Endodermal cell (in vitro differentiated cells): ENCODE data around the gene PEX13. TPM values are rescaled to one million over a fixed set of nuclear protein-coding genes. Genes with fewer than 3 reads are reported as not detected.

ENCODE experiments used
- DNase-seq: peaks from one replicate; pipeline ENCODE4 v3.0.0-alpha.2; 2017
- H3K27ac ChIP-seq: 2 replicates; pipeline ENCODE4 v1.5.1; 2013; ENCODE audit warnings: mild to moderate bottlenecking, low read depth, low read length, moderate library complexity
- H3K27me3 ChIP-seq: 2 replicates; pipeline ENCODE4 v1.6.1; 2013; ENCODE audit warnings: mild to moderate bottlenecking, low read length, moderate library complexity; ENCODE audit not compliant: insufficient read depth, control insufficient read depth, poor library complexity, severe bottlenecking
- H3K36me3 ChIP-seq: 2 replicates; pipeline ENCODE4 v1.7.0; 2013; ENCODE audit warnings: mild to moderate bottlenecking, low read length, moderate library complexity; ENCODE audit not compliant: control insufficient read depth, insufficient read depth
- H3K4me1 ChIP-seq: one replicate; pipeline ENCODE4 v1.7.0; 2013; ENCODE audit warnings: low read length; ENCODE audit not compliant: control insufficient read depth, insufficient read depth
- H3K4me3 ChIP-seq: 2 replicates; pipeline ENCODE4 v1.5.1; 2013; ENCODE audit warnings: mild to moderate bottlenecking, low read length, moderate library complexity
- H3K9ac ChIP-seq: 2 replicates; pipeline ENCODE4 v1.6.1; 2013; ENCODE audit warnings: mild to moderate bottlenecking, low read length, moderate library complexity; ENCODE audit not compliant: poor library complexity, severe bottlenecking; ENCODE audit errors: extremely low read depth
- H3K9me3 ChIP-seq: 2 replicates; pipeline ENCODE4 v1.6.1; 2013; ENCODE audit warnings: mild to moderate bottlenecking, low read length, moderate library complexity; ENCODE audit not compliant: control insufficient read depth
- H3K27ac Mint-ChIP-seq: 2 replicates; pipeline ENCODE4 v1.8.0; 2020; ENCODE audit warnings: mixed read lengths
- H3K27me3 Mint-ChIP-seq: 2 replicates; pipeline ENCODE4 v1.8.0; 2021; ENCODE audit warnings: mild to moderate bottlenecking, mixed read lengths; ENCODE audit not compliant: insufficient read depth
- H3K36me3 Mint-ChIP-seq: 2 replicates; pipeline ENCODE4 v1.8.0; 2020; ENCODE audit warnings: low read depth, mixed read lengths
- H3K4me1 Mint-ChIP-seq: 2 replicates; pipeline ENCODE4 v1.8.0; 2020; ENCODE audit warnings: mixed read lengths
- H3K4me3 Mint-ChIP-seq: 2 replicates; pipeline ENCODE4 v1.8.0; 2020; ENCODE audit warnings: mild to moderate bottlenecking, moderate library complexity, mixed read lengths
- H3K9me3 Mint-ChIP-seq: 2 replicates; pipeline ENCODE4 v1.8.0; 2020; ENCODE audit warnings: mild to moderate bottlenecking, mixed read lengths
- WGBS, 2 experiments: methylation state at CpG; one replicate each; pipeline versions ENCODE4 v1.1.5 to v1.1.7; 2013; ENCODE audit warnings: missing lambda C conversion rate in 2 of 2, mixed read lengths in 1 of 2; ENCODE audit not compliant: insufficient coverage in 1 of 2, insufficient read length in 1 of 2; 5-methylcytosine and 5-hydroxymethylcytosine counted together
- total RNA-seq, 2 donors: library from RNA; stranded (reverse); fragmentation: NEBNext Ultra II Directional in 1 of 2; extraction: Animal tissue kit (Norgen Biotek cat#: 25700) in 1 of 2; gene quantifications; 2 replicates in 1 of 2; 3 replicates in 1 of 2; pipeline ENCODE4 v1.2.1, GENCODE V29; 2021
- TF ChIP-seq, protein P1 (sequence below): fragments of 200-600 bp; sonication (generic); conservative IDR thresholded peaks from 2 replicates; pipeline ENCODE4 v1.5.0; 2021; ENCODE audit warnings: antibody characterized with exemption, mild to moderate bottlenecking

PEX13 gene
- total RNA-seq, 2 donors from 2014 or later = 24.3 to 25.9 TPM

DNA sequence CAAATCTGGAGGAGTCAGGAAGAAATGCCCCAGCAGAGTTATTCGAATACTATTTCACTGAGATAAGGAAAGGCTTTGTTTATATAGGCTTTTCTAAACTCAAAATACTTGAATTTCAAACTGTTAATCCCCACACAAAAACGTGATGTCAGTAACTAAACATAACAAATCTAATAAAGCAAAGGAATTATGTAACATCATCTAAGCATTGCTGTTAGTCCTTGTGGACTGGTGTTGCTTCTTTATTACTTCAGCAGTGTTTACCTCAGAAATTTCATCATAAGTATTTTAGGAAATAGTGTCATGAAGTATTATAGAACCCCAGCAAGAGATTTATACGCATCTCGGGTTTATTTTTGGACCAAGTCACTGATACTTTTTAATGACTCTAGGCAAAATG is 28.5 kb downstream of the PEX13 start:
- 89 to 100% methylated on average over 2 to 4 of the region's 4 CpGs for WGBS, 2 experiments

DNA sequence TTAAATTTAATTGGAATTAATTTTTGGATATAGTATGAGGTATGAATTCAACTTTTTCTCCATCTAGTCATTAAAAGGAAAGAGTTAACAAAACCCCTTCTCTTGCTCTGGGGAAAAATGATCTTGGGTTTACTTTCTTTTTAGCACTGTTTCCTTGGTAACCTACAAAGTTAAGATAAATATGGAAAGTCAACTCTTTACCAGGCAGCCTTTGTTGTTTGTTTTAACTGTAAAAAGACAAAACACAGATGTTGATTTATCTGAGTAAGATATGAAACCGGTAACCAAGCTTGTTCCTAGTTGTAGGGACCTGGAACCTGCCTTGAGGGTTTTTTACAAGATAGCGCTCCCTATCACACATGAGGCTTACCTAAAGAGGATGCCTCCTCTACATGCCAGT is 38.0 kb downstream of the PEX13 start:
- H3K4me1 ChIP-seq = no peaks in the 10 kb centered on the region

More for the DNA sequence above, 28.5 kb downstream of the PEX13 start:
- H3K9me3 ChIP-seq = no peaks in the 10 kb centered on the region
- H3K4me1 ChIP-seq = peaks cover 2% of the 10 kb centered on the region
- no peaks in the 10 kb centered on the region for H3K9me3 Mint-ChIP-seq
- peaks cover 6% of the 10 kb centered on the region for H3K4me1 Mint-ChIP-seq
- no peaks in the 10 kb centered on the region for H3K27me3 Mint-ChIP-seq
- DNase-seq = no peak
- H3K36me3 Mint-ChIP-seq = peaks cover 37% of the 10 kb centered on the region
- H3K27me3 ChIP-seq = no peaks in the 10 kb centered on the region
- no peak overlapping the region for H3K4me3 Mint-ChIP-seq
- no peak overlapping the region for H3K27ac Mint-ChIP-seq
- no peak overlapping the region for H3K4me3 ChIP-seq
- no peak overlapping the region for H3K9ac ChIP-seq
- H3K27ac ChIP-seq = no peak overlapping the region
- H3K36me3 ChIP-seq = peaks cover 73% of the 10 kb centered on the region
- TF ChIP-seq, protein P1, sequence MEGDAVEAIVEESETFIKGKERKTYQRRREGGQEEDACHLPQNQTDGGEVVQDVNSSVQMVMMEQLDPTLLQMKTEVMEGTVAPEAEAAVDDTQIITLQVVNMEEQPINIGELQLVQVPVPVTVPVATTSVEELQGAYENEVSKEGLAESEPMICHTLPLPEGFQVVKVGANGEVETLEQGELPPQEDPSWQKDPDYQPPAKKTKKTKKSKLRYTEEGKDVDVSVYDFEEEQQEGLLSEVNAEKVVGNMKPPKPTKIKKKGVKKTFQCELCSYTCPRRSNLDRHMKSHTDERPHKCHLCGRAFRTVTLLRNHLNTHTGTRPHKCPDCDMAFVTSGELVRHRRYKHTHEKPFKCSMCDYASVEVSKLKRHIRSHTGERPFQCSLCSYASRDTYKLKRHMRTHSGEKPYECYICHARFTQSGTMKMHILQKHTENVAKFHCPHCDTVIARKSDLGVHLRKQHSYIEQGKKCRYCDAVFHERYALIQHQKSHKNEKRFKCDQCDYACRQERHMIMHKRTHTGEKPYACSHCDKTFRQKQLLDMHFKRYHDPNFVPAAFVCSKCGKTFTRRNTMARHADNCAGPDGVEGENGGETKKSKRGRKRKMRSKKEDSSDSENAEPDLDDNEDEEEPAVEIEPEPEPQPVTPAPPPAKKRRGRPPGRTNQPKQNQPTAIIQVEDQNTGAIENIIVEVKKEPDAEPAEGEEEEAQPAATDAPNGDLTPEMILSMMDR = no peak

DNA sequence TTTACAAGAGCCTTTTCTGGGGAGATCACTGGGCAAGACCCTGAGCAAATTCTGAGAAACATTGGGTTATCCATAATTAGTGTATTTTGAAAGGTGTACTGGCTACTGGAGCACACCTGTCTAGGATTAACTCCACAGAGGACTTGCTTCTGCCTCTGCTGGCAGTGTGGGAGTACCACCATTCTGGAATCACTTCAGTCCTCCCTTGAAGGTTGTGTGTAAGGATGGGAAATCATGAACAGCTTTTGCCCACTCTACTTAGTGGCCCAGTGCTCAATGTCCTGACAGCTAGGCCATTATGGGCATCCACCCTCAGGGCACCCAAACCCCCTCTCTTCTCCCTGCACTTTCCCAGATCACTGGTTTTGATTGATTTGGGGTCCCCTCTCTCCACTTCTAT is 40.0 kb downstream of the PEX13 start:
- Mint-ChIP-seq H3K27me3 (no peaks in the 10 kb centered on the region), H3K4me3 (no peak overlapping the region), H3K27ac (no peak overlapping the region), H3K36me3 (peaks cover 31% of the 10 kb centered on the region), H3K9me3 (peaks cover 1% of the 10 kb centered on the region), H3K4me1 (no peaks in the 10 kb centered on the region)
- H3K9me3 ChIP-seq = no peaks in the 10 kb centered on the region
- no peak overlapping the region for H3K9ac ChIP-seq
- no peak overlapping the region for H3K27ac ChIP-seq
- no peak for DNase-seq
- TF ChIP-seq, protein P1 = peak; percentile 37
- no peaks in the 10 kb centered on the region for H3K27me3 ChIP-seq
- peaks cover 8% of the 10 kb centered on the region for H3K36me3 ChIP-seq
- no peak overlapping the region for H3K4me3 ChIP-seq
- H3K4me1 ChIP-seq = no peaks in the 10 kb centered on the region

More for the DNA sequence above, 38.0 kb downstream of the PEX13 start:
- no peak overlapping the region for H3K4me3 ChIP-seq
- peaks cover 19% of the 10 kb centered on the region for H3K36me3 ChIP-seq
- Mint-ChIP-seq H3K4me3 (no peak overlapping the region), H3K9me3 (no peaks in the 10 kb centered on the region), H3K36me3 (peaks cover 33% of the 10 kb centered on the region), H3K4me1 (no peaks in the 10 kb centered on the region), H3K27me3 (no peaks in the 10 kb centered on the region), H3K27ac (no peak overlapping the region)
- DNase-seq = no peak
- TF ChIP-seq, protein P1 = no peak
- H3K9me3 ChIP-seq = no peaks in the 10 kb centered on the region
- WGBS, 2 experiments = 91 to 96% methylated on average over 2 of the region's 2 CpGs
- no peak overlapping the region for H3K9ac ChIP-seq
- H3K27me3 ChIP-seq = no peaks in the 10 kb centered on the region
- no peak overlapping the region for H3K27ac ChIP-seq
